ENCODE measurements around the gene WFDC11.

The WFDC11 gene

GRCh38 chr20:45621593-45621992 is 48.4 kb downstream of the WFDC11 start:
- no peak for DNase-seq

DNA sequence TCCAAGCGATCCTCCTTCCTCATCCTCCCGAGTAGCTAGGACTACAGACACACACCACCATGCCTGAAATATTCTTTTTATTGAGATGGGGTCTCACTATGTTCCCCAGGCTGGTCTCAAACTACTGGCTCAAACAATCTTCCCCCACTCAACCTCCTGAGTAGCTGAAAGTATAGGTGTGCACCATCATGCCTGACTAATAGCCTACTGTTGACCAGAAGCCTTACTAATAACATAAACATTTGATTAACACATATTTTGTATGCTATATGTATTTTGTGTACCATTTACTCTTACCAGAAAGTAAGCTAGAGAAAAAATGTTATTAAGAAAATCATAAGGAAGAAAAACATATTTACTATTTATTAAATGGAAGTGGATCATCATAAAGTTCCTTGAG is 52.4 kb downstream of the WFDC11 start:
- no peak for DNase-seq

GRCh38 chr20:45612314-45612713 is 57.7 kb downstream of the WFDC11 start:
- no peak for DNase-seq

- no peak for DNase-seq
Measured at GRCh38 chr20:45611054-45611453, 59.0 kb downstream of the WFDC11 start.

- DNase-seq, result no peak
Measured at GRCh38 chr20:45607810-45608209, 62.2 kb downstream of the WFDC11 start.

Data from NCI-H1105 treated with DMSO at 0.1 percent for 48 hours (cell line).